Natural killer cell (primary cell): ENCODE results near the gene ADORA2B. TPM values are rescaled to one million over a fixed set of nuclear protein-coding genes. Genes with fewer than 3 reads are reported as not detected.

Experiments
- total RNA-seq, 4 donors: library from RNA; stranded (reverse); fragments of 120-200 nt in 1 of 4; gene quantifications; one replicate each; pipeline versions ENCODE4 v1.2.3 to v1.2.4, GENCODE V29; 2013 to 2022

ADORA2B gene
- total RNA-seq, 3 donors from 2014 or later (not counting 1 experiment from before 2014, with no cell fraction given): 0.14 to 0.88 (median 0.41) TPM

Other genes starting within 250 kb of the ADORA2B start
- 10 to 100 TPM; 14.9 to 20.8 (median 18.8) TPM for gene ZNF286A, start 245.4 kb upstream of the ADORA2B start, total RNA-seq
- gene TBC1D26, start 212.8 kb upstream of the ADORA2B start, total RNA-seq: not detected
- 10 to 100 TPM; 14.6 to 19.0 (median 16.3) TPM for gene ZSWIM7, start 54.6 kb downstream of the ADORA2B start, total RNA-seq
- 10 to 100 TPM; 40.1 to 42.3 (median 40.2) TPM for gene TTC19, start 54.7 kb downstream of the ADORA2B start, total RNA-seq